Left lung (tissue), 10 donors: ENCODE data around the gene ATP6V0C. TPM values are rescaled to one million over a fixed set of nuclear protein-coding genes. Genes with fewer than 3 reads are reported as not detected.

ENCODE experiments used
- ATAC-seq: fragments of 200-7000 bp; cut with Tn5 transposase; one replicate; pipeline ENCODE4 v1.9.1; 2020; ENCODE audit warnings: moderate library complexity
- DNase-seq, 4 donors: peaks; one replicate each; pipeline ENCODE4 v3.0.0-alpha.2; 2013 to 2020
- H3K27ac ChIP-seq, 2 donors: fragments of 200-600 bp; sonication (generic) in 1 of 2; one replicate each; pipeline versions ENCODE4 v1.5.0 to v1.8.0; 2020 to 2021
- H3K27me3 ChIP-seq, 2 donors: fragments of 200-600 bp; sonication (generic) in 1 of 2; one replicate each; pipeline versions ENCODE4 v1.5.0 to v1.8.0; 2020 to 2021
- H3K36me3 ChIP-seq, 2 donors: fragments of 200-600 bp; sonication (generic) in 1 of 2; one replicate each; pipeline versions ENCODE4 v1.5.0 to v1.8.0; 2020 to 2021
- H3K4me1 ChIP-seq, 2 donors: fragments of 200-600 bp; one replicate each; pipeline ENCODE4 v1.8.0; 2021
- H3K4me3 ChIP-seq, 2 donors: fragments of 200-600 bp; sonication (generic) in 1 of 2; one replicate each; pipeline versions ENCODE4 v1.5.0 to v1.8.0; 2020 to 2021; ENCODE audit warnings: mild to moderate bottlenecking in 1 of 2
- H3K9me3 ChIP-seq, 2 donors: fragments of 200-600 bp; sonication (generic) in 1 of 2; one replicate each; pipeline versions ENCODE4 v1.5.0 to v1.8.0; 2020 to 2021
- intact Hi-C, 2 donors: fragments of 100-400 bp; cut with DNase I; formaldehyde crosslinking; loops; one replicate each; pipeline versions ENCODE4 v1.11.2 to v1.14.2; 2022
- polyA plus RNA-seq, 6 donors: library from polyadenylated mRNA; unstranded; fragments of 120-200 nt; gene quantifications; one replicate each; pipeline ENCODE4 v1.2.1, GENCODE V29; 2013; ENCODE audit not compliant: insufficient read length in 6 of 6
- total RNA-seq, 2 donors: library from RNA; stranded (reverse); fragmentation: NEBNext Ultra II Directional; extraction: Animal tissue kit (Norgen Biotek cat#: 25700); gene quantifications; one replicate each; pipeline ENCODE4 v1.2.1, GENCODE V29; 2021
- TF ChIP-seq, protein P1 (sequence below), 2 donors: fragments of 200-600 bp; sonication (generic) in 1 of 2; IDR thresholded peaks; one replicate each; pipeline versions ENCODE4 v1.5.0 to v1.8.0; 2021; ENCODE audit warnings: antibody characterized with exemption in 2 of 2
- donor health status: DM: no; HTN: yes; CAD: no.
- donor health status: DM: no; HTN: no; CAD: no.

Gene ATP6V0C
- total and polyA plus RNA-seq, 8 donors: 76.6 to 333 (median 102) TPM

DNA sequence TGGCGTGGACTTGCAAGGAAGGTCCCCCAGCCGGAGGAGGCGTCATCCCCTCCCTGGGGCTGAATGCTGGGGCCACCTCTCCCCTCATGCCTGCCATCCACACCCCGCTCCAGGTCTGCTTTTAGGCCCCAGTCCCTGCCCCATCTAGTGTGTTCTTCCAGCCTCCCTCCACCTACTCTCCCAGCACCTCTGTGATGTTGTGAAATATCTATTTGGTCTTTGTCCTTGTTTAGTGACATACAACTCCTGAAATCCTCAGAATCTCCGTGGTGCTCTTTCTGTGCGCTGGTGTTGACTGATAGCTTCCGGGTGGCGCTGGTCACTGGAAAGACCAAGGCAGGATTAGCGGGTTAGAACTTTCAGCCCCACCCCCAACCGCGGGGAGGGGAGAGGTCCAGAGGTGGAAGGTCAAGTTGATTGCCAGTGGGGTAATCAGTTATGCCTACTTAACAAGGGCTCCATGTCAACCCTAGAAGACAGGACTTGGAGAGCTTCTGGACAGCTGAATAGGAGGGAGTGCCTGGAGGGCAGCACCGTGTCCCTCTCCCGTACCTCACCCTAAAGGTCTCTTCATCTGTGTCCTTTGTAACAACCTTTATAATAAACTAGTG is 28.7 kb upstream of the ATP6V0C start:
- TF ChIP-seq, protein P1, sequence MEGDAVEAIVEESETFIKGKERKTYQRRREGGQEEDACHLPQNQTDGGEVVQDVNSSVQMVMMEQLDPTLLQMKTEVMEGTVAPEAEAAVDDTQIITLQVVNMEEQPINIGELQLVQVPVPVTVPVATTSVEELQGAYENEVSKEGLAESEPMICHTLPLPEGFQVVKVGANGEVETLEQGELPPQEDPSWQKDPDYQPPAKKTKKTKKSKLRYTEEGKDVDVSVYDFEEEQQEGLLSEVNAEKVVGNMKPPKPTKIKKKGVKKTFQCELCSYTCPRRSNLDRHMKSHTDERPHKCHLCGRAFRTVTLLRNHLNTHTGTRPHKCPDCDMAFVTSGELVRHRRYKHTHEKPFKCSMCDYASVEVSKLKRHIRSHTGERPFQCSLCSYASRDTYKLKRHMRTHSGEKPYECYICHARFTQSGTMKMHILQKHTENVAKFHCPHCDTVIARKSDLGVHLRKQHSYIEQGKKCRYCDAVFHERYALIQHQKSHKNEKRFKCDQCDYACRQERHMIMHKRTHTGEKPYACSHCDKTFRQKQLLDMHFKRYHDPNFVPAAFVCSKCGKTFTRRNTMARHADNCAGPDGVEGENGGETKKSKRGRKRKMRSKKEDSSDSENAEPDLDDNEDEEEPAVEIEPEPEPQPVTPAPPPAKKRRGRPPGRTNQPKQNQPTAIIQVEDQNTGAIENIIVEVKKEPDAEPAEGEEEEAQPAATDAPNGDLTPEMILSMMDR (IDR thresholded peaks at IDR 0.05): no peak
- no peaks in the 10 kb centered on the region for H3K9me3 ChIP-seq
- no peak overlapping the region for H3K4me3 ChIP-seq
- peaks cover 29 to 73% of the 10 kb centered on the region in 2 donors for H3K4me1 ChIP-seq
- no peaks in the 10 kb centered on the region for H3K27me3 ChIP-seq
- H3K27ac ChIP-seq: peak overlapping the region in 1 of 2 donors; percentile 24
- DNase-seq (no peak), ATAC-seq (no peak)
- H3K36me3 ChIP-seq: peaks cover 0 to 6% of the 10 kb centered on the region in 2 donors
- intact Hi-C loops: no loop called here

DNA sequence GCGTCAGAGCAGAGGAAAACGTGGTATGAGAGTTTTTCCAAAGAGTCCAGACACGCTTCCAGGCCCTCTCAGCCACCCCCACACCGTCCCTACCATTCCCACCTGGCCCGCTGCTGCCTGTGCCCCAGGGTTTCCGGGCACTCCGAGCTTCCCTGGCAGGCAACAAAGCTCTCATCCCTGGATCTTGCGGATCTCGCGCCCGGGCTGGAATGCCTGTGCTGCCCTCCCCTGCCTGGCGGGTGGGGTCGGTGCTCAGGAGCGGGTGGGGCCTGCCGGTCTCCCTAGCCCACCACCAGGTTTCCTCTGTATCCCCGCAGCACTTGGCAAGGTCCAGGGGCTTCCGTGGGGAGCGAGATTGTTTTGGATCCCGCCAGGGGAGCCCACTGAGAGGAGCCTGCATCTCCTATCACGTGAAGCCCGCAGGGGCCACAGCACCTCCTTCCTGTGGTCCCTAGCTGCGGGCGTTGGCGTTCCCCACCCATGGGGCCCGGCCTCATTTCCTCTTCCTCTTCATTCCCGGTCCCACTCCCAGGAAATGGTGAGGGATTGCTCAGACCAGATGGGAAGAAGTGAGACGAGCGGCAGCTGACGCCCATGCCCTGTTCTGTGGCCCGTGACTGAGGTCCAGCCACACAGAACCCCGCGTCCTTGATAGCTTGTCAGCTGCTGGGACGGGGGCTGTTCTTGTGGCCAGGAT is 27.8 kb upstream of the ATP6V0C start:
- ATAC-seq (no peak), DNase-seq (no peak)
- intact Hi-C loops: no loop called here
- no peaks in the 10 kb centered on the region for H3K9me3 ChIP-seq
- TF ChIP-seq, protein P1 (IDR thresholded peaks at IDR 0.05): no peak
- H3K36me3 ChIP-seq: peaks cover 0 to 14% of the 10 kb centered on the region in 2 donors
- peaks cover 29 to 65% of the 10 kb centered on the region in 2 donors for H3K4me1 ChIP-seq
- H3K27me3 ChIP-seq: no peaks in the 10 kb centered on the region
- peak overlapping the region in 1 of 2 donors; percentile 24 for H3K27ac ChIP-seq
- no peak overlapping the region for H3K4me3 ChIP-seq

DNA sequence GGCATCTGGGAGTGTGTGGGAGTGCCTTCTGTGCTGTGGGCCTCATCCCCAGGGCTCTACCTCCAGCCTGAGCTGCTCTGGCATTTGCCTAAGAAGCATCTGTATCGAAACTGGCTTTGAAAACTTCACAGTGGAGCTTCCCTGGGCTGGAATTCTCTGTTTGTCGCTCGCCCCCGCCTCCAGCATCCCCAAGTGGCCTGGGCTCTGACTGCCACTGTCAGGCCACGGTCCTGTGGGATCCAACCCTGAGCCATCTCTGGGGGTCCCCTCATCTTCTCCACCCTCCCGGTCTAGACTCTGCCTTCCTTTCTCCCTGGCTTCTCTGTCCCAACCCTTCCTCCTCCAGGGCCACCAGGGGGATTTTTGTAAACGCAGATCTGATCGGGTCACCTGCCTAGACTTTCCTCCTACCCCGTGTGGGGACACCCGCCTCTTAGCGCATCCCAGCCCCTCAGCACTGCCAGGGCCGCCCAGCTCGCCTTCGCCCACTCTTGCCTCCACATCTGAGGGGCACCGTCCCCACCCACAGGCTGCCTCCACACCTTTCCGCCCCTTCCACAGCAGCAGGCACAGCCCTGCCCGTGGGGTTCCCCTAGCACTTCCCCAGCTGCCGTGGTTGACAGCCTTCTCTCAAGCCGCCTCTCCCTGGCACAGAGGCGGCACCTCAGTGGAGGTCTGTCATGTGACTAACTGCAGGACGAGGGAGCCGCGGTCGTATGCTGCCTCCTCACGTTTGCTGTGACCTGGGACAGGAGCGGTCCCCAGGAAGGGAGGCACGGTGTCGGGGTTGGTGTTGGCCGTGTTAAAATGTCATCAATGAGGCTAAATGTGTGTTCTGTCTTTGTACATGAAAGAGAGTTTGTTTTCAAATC is 26.9 kb upstream of the ATP6V0C start:
- H3K27me3 ChIP-seq: no peaks in the 10 kb centered on the region
- peaks cover 22 to 61% of the 10 kb centered on the region in 2 donors for H3K4me1 ChIP-seq
- TF ChIP-seq, protein P1 (IDR thresholded peaks at IDR 0.05): peak in 1 of 2 donors; percentile 12
- intact Hi-C loops: no loop called here
- no peak overlapping the region for H3K4me3 ChIP-seq
- H3K9me3 ChIP-seq: no peaks in the 10 kb centered on the region
- DNase-seq: peak in 2 of 4 donors; percentile 80 to 90
- H3K27ac ChIP-seq: peak overlapping the region in 1 of 2 donors; percentile 24
- peak; percentile 82 for ATAC-seq
- peaks cover 0 to 14% of the 10 kb centered on the region in 2 donors for H3K36me3 ChIP-seq

DNA sequence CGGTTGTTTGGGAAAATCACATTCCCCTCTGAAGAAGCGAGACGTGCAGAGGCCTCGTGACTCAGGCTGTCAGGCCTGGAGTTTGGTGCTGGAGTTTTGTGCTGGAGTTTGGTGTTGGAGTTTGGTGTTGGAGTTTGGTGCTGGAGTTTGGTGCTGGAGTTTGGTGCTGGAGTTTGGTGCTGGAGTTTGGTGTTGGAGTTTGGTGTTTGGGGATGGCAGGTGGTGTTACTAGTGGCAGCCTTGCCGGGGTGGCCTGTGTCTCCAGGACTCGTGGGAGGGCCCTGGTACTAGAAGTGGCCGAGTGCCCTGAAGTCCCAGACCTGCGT is 26.3 kb upstream of the ATP6V0C start:
- Histone ChIP-seq H3K36me3 (peaks cover 0 to 14% of the 10 kb centered on the region in 2 donors), H3K27ac (no peak overlapping the region), H3K9me3 (no peaks in the 10 kb centered on the region), H3K4me3 (no peak overlapping the region), H3K4me1 (peaks cover 19 to 56% of the 10 kb centered on the region in 2 donors), H3K27me3 (no peaks in the 10 kb centered on the region)
- DNase-seq (no peak), ATAC-seq (no peak)
- TF ChIP-seq, protein P1 (IDR thresholded peaks at IDR 0.05): no peak
- intact Hi-C loops: no loop called here
